ENCODE data around the gene PHKA2. TPM values are rescaled to one million over a fixed set of nuclear protein-coding genes. Genes with fewer than 3 reads are reported as not detected.

PHKA2 gene
- total and polyA plus RNA-seq, 2 of the 4 experiments (the other 2 are of a cell fraction): 10.0 to 21.5 TPM

DNA sequence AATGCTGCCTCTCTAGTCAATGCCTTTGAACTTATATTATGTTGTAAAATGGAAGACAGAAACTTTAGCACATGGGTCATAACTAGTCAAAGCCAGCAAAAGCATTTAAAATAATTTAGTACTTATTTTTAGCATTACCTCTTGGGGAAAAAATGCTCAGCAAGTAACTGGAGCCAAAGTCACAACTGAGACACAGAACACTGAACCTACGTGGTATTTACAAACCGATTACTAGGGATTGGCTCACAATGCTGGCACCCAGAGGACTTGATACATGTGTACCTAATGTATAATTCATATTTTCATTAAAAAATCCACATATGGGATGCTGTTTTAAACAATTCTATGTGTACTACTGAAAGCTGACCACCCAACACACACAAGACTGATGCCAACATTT, 38.4 kb downstream of the PHKA2 start:
- H3K36me3 ChIP-seq (ENCODE audit: control insufficient read depth, insufficient read depth, low read length): peaks cover 3% of the 10 kb centered on the region; the same call in 1 of the 2 replicates
- H2AK9ac ChIP-seq (replicated peaks; ENCODE audit: low read depth, low read length, poor library complexity): no peak overlapping the region
- TF ChIP-seq MAFK (IDR thresholded peaks at IDR 0.05; ENCODE audit: low read depth, low read length) (no peak), CEBPB (IDR thresholded peaks at IDR 0.05; ENCODE audit: low read depth, low read length) (no peak), POLR2A (IDR thresholded peaks at IDR 0.05; ENCODE audit: low read depth, low read length) (no peak), NFE2L2 (IDR thresholded peaks at IDR 0.05; ENCODE audit: low read depth, low read length) (no peak), BHLHE40 (IDR thresholded peaks at IDR 0.05; ENCODE audit: low read depth, low read length) (no peak), RFX5 (IDR thresholded peaks at IDR 0.05; ENCODE audit: low read depth, low read length) (no peak), SMC3 (IDR thresholded peaks at IDR 0.05; ENCODE audit: low read depth, low read length) (no peak), MAZ (IDR thresholded peaks at IDR 0.05; ENCODE audit: borderline replicate concordance, low read depth, low read length) (no peak), FOS (IDR thresholded peaks at IDR 0.05; ENCODE audit: low read depth, low read length) (no peak), RAD21 (IDR thresholded peaks at IDR 0.05; ENCODE audit: low read length) (no peak)
- TF ChIP-seq, protein P1, sequence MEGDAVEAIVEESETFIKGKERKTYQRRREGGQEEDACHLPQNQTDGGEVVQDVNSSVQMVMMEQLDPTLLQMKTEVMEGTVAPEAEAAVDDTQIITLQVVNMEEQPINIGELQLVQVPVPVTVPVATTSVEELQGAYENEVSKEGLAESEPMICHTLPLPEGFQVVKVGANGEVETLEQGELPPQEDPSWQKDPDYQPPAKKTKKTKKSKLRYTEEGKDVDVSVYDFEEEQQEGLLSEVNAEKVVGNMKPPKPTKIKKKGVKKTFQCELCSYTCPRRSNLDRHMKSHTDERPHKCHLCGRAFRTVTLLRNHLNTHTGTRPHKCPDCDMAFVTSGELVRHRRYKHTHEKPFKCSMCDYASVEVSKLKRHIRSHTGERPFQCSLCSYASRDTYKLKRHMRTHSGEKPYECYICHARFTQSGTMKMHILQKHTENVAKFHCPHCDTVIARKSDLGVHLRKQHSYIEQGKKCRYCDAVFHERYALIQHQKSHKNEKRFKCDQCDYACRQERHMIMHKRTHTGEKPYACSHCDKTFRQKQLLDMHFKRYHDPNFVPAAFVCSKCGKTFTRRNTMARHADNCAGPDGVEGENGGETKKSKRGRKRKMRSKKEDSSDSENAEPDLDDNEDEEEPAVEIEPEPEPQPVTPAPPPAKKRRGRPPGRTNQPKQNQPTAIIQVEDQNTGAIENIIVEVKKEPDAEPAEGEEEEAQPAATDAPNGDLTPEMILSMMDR (conservative IDR thresholded peaks at IDR 0.05; ENCODE audit: low read depth, low read length): no peak
- TF ChIP-seq, protein P2, sequence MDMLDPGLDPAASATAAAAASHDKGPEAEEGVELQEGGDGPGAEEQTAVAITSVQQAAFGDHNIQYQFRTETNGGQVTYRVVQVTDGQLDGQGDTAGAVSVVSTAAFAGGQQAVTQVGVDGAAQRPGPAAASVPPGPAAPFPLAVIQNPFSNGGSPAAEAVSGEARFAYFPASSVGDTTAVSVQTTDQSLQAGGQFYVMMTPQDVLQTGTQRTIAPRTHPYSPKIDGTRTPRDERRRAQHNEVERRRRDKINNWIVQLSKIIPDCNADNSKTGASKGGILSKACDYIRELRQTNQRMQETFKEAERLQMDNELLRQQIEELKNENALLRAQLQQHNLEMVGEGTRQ (IDR thresholded peaks at IDR 0.05; ENCODE audit: low read depth, low read length): no peak
- TF ChIP-seq, protein P3, sequence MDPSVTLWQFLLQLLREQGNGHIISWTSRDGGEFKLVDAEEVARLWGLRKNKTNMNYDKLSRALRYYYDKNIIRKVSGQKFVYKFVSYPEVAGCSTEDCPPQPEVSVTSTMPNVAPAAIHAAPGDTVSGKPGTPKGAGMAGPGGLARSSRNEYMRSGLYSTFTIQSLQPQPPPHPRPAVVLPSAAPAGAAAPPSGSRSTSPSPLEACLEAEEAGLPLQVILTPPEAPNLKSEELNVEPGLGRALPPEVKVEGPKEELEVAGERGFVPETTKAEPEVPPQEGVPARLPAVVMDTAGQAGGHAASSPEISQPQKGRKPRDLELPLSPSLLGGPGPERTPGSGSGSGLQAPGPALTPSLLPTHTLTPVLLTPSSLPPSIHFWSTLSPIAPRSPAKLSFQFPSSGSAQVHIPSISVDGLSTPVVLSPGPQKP (IDR thresholded peaks at IDR 0.05; ENCODE audit: borderline replicate concordance, low read depth, low read length): no peak
- ATAC-seq (ENCODE audit: low read depth) (no peak), DNase-seq (no peak)
- H3K4me1 ChIP-seq (ENCODE audit: control insufficient read depth, insufficient read depth, low read length): no peaks in the 10 kb centered on the region
- ChIA-PET CTCF (no interaction called here), POLR2A (ENCODE audit: unreplicated experiment) (no interaction called here)
- dilution Hi-C loops (cut with HindIII; ENCODE audit: low sequenced_read_pairs, unreplicated experiment) (no loop called here), intact Hi-C loops (cut with micrococcal nuclease) (no loop called here), in situ Hi-C loops (cut with MboI; ENCODE audit: low sequenced_read_pairs) (no loop called here)
- no peak overlapping the region for H2AK5ac ChIP-seq (ENCODE audit: low read depth, low read length)
- H3K27ac ChIP-seq (ENCODE audit: insufficient read depth, low read length): no peak overlapping the region
- no peak overlapping the region for H3K14ac ChIP-seq (replicated peaks; ENCODE audit: low read depth, low read length)
- no peak overlapping the region for H3K23ac ChIP-seq (ENCODE audit: low read depth, low read length)
- no peak overlapping the region for H4K91ac ChIP-seq (ENCODE audit: insufficient read depth, low read depth, low read length)
- H2AFZ ChIP-seq (replicated peaks; ENCODE audit: low read length, poor library complexity): no peak overlapping the region
- no TSS peak for BruUV-seq (replicated peaks)
- no peaks in the 10 kb centered on the region for H3K79me1 ChIP-seq (ENCODE audit: low read depth in 1 of 2, low read length in 2 of 2)
- no peaks in the 10 kb centered on the region for H3K27me3 ChIP-seq (ENCODE audit: control insufficient read depth, insufficient read depth, low read length)
- H3K9me3 ChIP-seq (ENCODE audit: control insufficient read depth, insufficient read depth, low read length): no peaks in the 10 kb centered on the region
- no peak overlapping the region for H3K18ac ChIP-seq (ENCODE audit: low read depth, low read length)
- WGBS, 2 experiments (ENCODE audit: extremely low coverage in 2 of 2, insufficient read length in 1 of 2): no CpG with 5 or more reads among the region's 2 CpGs
- H3K4me2 ChIP-seq (ENCODE audit: low read depth, low read length): no peak overlapping the region
- H2BK120ac ChIP-seq (ENCODE audit: low read depth, low read length): no peak overlapping the region
- H3K4ac ChIP-seq (ENCODE audit: low read depth, low read length): no peak overlapping the region
- H4K5ac ChIP-seq (ENCODE audit: low read depth, low read length): no peak overlapping the region
- no peaks in the 10 kb centered on the region for H3K9me1 ChIP-seq (ENCODE audit: insufficient read depth, low read length)
- no peaks in the 10 kb centered on the region for H4K20me1 ChIP-seq (ENCODE audit: insufficient read depth, low read length)
- H2BK5ac ChIP-seq (ENCODE audit: low read depth, low read length, poor library complexity, severe bottlenecking): no peak overlapping the region
- no peak overlapping the region for H4K8ac ChIP-seq (ENCODE audit: low read depth in 2 of 2, low read length in 2 of 2)
- no peak overlapping the region for H2BK15ac ChIP-seq (ENCODE audit: low read depth, low read length)
- H3K9ac ChIP-seq (ENCODE audit: low read depth, low read length): no peak overlapping the region
- H3K4me3 ChIP-seq (ENCODE audit: insufficient read depth, low read depth, low read length): no peak overlapping the region
- no peak overlapping the region for H3K56ac ChIP-seq (ENCODE audit: extremely low read depth, insufficient read depth, low read length)
- no peak overlapping the region for H2BK20ac ChIP-seq (ENCODE audit: low read depth, low read length)
